Activated CD4-positive, CD25-positive, alpha-beta regulatory T cell treated with anti-CD3 and anti-CD28 coated beads, Interleukin-2, amount 50 U/mL, for 72 hours (primary cell): ENCODE results near the gene POMZP3.
"Not testable (repeated sequence)": the region's sequence is repeated elsewhere in the genome, so short reads cannot be mapped to it uniquely, and the experiment has no call there.

ENCODE experiments used
- DNase-seq: peaks from one replicate; pipeline ENCODE4 v3.0.0; 2021

Gene POMZP3

GRCh38 chr7:76626989-76627642 is at the start of gene POMZP3:
Gene POMZP3, minus strand, starts transcription at chr7:76627279. Its CDS starts 1,215 bp downstream, at chr7:76626064.
- DNase-seq: peak; percentile 62

DNA sequence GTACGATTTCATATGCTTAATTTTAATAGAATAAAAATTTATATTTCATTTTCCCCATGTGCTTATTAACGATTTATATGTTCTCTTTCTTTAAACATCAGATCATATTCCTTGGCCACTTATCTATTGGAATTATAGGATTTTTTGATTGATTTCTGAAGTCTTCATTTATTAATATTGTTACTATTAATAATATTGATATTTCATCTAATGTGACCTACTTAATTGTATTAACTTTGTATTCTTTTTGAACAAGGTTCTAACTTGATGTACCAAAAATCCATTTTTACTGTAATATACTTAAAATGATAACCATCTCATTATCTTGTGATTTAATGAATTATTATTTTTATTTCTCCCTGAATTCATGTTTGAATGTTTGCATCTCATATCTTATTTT is 48.7 kb upstream of the POMZP3 start:
- not testable (repeated sequence) for DNase-seq

GRCh38 chr7:76673346-76673745 is 46.3 kb upstream of the POMZP3 start:
- DNase-seq: not testable (repeated sequence)

- not testable (repeated sequence) for DNase-seq
Observed at GRCh38 chr7:76659212-76659611, 32.1 kb upstream of the POMZP3 start.

DNA sequence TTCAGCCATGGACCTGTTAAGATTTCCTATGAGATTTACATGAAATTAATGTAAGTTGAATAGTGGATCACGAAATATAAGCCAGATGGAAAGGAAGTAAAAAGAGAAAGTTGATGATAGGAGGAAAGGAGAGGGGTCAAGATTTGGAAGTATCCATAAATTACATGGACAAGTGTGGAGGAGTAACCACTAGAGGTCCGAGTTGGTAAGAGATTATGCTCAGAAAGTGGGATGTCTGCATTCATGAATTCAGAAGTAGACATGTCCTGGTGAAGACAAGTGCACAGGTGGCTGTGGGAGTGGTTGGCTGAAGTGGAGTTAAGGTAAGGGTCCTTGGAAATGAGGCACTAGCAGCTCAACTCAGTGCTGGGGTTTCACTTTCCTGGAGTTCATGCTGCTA is 29.3 kb upstream of the POMZP3 start:
- not testable (repeated sequence) for DNase-seq

DNA sequence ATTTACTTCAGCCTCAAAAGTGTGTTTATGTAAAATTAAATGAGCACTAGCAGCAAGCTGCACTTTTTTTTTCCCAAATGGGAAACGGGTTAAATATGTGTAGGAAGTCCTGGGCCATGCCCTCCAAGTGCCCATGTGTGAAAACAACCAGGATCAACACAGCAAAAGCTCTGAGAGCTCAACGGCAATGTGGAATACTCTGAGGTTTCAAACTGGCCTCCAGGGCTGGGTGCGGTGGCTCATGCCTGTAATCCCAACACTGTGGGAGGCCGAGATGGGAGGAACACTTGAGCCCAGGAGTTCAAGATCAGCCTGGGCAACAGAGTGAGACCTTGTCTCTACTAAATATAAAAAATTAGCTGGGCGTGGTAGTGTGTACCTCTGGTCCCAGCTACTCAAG is 15.5 kb upstream of the POMZP3 start:
- DNase-seq: not testable (repeated sequence)

GRCh38 chr7:76637061-76637691 is 10.1 kb upstream of the POMZP3 start:
- not testable (repeated sequence) for DNase-seq

DNA sequence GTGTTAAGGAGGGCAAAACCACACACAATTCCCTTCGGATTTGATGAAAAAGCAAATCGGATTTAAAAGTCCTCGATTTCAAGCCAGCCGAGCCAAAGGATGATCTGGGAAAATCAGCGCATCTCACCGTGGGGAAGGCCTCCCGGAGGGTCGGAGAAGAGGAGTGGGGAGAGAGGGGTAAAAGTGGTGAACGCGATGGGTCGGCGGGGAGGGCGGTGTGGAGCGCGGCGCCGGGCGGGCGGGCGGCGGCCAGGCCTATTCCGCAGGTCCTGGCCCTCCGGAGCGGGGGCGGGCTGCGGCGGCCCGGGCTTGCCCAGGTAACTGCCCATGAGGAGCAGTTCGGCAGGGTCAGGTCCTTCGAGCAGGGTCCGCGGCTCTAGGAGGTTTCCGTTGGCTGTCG is 498 bp downstream of the POMZP3 start:
- DNase-seq: peak; percentile 41

DNA sequence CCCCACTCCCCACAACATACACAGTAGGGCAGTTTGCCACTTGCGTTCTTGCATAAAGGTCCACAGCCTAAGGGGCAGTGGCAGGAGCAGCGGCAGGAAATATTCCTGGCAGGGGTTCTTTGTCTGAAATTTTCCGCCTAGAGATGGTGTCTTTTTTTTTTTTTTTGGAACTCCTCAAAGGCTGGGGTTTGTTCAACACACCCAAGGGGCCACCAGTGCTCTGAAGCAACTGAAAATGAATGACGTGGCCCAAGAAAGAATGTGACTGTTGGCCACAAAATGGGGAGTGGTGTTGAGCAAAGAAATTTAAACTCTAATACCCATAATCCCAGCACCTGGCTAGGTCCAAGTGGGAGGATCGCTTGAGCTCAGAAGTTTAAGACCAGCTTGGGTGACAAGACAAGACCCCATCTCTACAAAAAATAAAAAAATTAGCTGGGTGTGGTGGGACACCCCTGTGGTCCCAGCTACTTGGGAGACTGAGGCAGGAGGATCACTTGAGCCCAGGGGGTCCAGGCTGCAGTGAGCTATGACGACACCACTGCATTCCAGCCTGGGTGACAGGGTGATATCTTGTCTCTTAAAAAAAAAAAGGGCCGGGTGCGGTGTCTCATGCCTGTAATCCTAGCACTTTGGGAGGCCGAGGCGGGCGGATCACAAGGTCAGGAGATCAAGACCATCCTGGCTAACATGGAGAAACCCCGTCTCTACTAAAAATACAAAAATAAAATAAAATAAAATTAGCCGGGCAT is 7.5 kb downstream of the POMZP3 start:
- DNase-seq: not testable (repeated sequence)

DNA sequence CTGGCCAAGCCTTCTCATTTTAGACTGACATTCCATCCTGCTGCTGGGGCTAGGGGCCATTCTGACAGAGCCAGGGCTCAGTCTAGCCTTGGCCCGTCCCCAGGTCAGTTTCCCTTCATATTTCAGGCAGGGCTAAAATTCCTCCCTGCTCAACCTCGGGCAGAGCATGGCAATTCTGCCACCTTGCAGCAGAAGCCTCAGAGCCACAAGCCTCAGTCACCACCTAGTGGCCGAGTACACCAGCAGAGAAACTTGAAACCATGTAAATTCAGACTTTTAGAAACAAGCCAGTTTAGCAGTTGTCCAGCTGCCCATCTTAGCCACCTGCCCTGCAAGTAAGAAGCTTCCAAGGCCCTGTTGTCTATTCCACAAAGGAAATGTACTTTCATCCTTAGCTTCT is 13.3 kb downstream of the POMZP3 start:
- DNase-seq: not testable (repeated sequence)

- not testable (repeated sequence) for DNase-seq
Observed at GRCh38 chr7:76612232-76612631, 14.8 kb downstream of the POMZP3 start.

- DNase-seq: not testable (repeated sequence)
Observed at GRCh38 chr7:76609864-76610263, 17.2 kb downstream of the POMZP3 start.

GRCh38 chr7:76608469-76608868 is 18.6 kb downstream of the POMZP3 start:
- DNase-seq: not testable (repeated sequence)

DNA sequence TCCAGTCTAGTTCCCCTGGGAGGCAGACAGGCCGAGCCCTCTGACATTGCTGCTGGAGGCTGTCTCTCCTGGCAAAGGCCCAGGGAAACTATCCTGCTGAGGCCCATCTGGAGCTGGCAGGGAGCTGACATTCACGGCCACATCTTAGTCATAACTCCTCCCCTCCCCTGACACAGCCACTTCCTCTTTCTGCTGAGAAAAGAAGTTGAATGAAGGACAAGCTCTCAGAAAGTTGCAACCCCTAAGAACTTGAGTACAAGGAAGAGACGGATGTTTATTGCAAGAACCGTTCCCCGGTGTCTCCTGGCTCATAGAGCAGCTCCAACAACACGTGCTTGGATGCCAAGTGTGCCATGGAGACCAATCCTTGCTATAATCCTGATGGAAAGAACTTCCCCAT is 21.1 kb downstream of the POMZP3 start:
- DNase-seq: not testable (repeated sequence)

- not testable (repeated sequence) for DNase-seq
Observed at GRCh38 chr7:76600650-76601049, 26.4 kb downstream of the POMZP3 start.

GRCh38 chr7:76600116-76600482 is 27.0 kb downstream of the POMZP3 start:
- DNase-seq: not testable (repeated sequence)

- DNase-seq: not testable (repeated sequence)
Observed at GRCh38 chr7:76598590-76599264, 28.4 kb downstream of the POMZP3 start.

- DNase-seq: not testable (repeated sequence)
Observed at GRCh38 chr7:76597288-76597687, 29.8 kb downstream of the POMZP3 start.

GRCh38 chr7:76592694-76593093 is 34.4 kb downstream of the POMZP3 start:
- DNase-seq: not testable (repeated sequence)

- not testable (repeated sequence) for DNase-seq
Observed at GRCh38 chr7:76591602-76592304, 35.3 kb downstream of the POMZP3 start.

- not testable (repeated sequence) for DNase-seq
Observed at GRCh38 chr7:76591033-76591432, 36.0 kb downstream of the POMZP3 start.

- DNase-seq: not testable (repeated sequence)
Observed at GRCh38 chr7:76588586-76588985, 38.5 kb downstream of the POMZP3 start.
